HG02588 (cell line): ENCODE results near the gene MAP1LC3B2.
A peak's percentile ranks its signal among the peaks of the same experiment; 100 is the strongest.

Experiments used
- ATAC-seq: cut with Tn5 transposase; IDR thresholded peaks from one replicate; pipeline ENCODE4 v1.9.1; 2021; ENCODE audit warnings: mild to moderate bottlenecking, moderate library complexity; ENCODE audit not compliant: unreplicated experiment

The MAP1LC3B2 gene

DNA sequence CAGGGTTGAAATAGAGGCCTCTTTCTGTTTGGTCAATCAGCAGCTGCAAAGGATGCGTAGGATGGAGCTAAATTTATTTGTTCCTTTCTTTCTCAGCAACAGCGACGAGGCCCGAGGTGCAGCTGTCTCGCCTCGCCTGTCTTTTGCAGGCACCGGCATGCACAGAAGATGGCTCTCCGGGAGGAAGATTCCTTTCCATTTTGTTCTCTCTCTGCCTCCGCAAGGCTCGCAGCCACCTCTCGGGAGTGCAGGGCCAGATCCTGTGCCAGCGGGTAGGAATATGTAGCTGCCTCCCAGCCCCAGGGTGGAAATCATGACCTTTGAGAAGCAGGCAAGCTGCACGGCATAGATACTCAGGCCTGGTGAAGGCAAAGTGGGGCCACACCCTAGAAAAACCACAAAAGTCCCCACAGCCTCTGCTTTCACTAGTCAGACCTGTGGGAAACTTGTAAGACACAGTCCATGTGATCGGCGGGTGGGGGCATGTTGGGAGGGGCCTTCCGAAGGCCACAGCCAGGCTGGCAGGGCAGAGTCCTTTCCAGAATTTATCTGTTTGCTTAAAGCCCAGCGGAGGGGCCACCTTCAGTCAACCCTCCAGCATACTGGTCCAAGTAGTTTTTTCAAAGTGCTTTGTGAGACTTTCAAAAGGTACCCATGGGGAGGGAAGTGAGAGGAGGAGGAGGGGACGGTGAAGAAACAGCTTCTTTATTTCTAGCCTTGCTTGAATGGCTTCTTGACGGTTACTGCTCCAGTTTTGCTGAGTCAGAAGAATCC lies at the start of gene MAP1LC3B2:
MAP1LC3B2 (plus strand) TSS at position 220 of the 774 bp plus-strand sequence. CDS start 16,562 bp downstream, outside the sequence.
- peak; percentile 81 for ATAC-seq

DNA sequence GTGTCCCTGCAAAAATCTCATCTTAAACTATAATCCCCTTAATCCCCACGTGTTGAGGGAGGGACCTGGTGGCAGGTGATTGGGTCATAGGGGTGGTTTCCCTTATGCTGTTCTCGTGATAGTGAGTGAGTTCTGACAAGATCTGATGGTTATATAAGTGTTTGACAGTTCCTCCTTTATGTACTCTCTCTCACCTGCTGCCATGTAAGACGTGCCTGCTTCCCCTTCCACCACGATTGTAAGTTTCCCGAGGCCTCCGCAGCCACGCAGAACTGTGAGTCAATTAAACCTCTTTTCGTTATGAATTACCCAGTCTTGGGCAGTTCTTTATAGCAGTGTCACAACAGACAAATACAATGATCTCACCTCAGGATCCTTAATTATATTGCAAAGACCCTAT lies 45.2 kb upstream of the MAP1LC3B2 start:
- no peak for ATAC-seq

DNA sequence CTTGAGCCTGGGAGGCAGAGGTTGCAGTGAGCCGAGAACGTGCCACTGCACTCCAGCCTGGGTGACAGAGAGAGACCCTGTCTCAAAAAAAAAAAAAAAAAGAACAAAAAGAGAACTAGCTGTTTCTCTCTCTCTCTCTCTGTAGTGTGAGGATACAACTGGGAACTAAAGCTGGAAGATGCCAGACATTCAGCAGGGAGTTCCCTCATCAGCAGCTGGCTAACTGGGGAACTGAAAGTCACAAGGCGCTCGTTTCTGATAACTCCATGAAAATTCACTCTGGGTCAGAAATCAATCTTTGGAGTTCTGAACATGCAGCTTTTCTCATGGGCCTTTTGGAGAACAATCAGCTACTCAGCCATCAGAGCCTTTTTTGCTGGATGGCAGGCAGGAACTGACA lies 43.5 kb upstream of the MAP1LC3B2 start:
- no peak for ATAC-seq

DNA sequence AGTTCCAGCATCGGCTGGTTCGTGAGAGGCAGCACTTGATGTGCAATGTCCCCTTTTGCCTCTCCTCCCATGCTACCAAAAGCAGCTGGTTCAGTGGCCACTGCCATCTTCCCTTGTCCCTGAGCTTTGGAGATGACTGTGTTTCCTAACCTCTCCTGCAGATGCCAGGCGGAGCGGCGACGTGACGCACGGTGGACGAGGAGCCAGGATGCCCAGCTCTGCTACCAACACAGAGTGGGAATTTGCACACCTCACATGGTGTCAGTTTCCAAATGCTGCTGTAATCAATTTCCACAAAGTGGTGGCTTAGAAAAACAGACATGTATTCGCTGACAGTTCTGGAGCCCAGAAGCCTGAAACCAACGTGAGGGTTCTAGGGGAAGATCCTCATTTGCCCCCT lies 42.5 kb upstream of the MAP1LC3B2 start:
- no peak for ATAC-seq

DNA sequence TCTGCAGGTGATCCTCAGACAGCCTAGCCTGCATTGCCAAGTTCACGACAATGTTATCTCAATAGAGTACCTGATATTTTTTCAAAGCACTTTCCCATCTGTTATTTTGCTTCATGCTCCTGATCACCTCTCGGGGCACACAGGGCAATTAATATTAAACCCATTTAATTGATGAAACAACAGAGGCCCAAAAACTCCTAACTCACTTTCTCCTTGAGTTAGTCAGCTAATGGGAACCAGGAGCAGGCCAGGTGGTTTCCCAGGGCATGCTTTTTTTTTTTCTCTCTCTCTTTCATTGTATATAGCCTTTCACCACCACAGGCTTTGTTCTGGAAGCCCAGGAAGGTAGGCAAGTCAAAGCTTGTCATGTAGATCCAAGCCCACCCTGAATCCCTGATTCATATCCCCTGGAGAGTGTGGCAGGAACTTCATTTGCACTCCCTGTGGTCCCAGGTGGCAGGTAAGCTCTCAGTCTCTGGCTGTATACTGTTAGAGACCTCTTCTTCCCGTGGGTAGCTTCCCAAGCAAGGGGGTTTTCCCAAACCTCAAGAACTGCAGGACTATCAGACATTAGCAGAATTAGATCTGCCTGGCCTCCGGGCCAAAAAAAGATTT lies 41.6 kb upstream of the MAP1LC3B2 start:
- ATAC-seq: no peak

DNA sequence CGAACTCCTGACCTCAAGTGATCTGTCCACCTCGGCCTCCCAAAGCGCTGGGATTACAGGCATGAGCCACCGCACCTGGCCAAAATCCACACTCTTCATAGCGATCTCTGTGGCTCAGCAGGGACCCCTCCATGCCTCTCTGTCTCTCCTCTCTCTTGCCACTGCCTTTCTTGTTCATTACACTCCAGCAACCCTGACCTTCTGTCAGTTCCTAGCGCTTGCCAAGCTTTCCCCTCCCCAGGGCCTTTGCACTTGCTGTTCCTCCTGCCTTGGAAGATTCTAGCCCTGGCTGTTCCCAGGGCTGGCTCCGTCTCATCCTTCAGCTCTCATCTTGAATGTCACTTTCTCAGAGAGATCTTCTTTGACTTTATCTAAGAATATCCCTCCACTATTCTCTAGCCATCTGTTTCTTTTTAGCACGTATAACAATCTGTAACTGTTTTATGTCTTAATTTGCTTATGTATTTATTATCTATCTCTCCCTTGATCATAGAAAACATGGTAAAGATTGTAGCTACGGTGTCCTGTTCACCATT lies 38.9 kb upstream of the MAP1LC3B2 start:
- ATAC-seq: no peak

DNA sequence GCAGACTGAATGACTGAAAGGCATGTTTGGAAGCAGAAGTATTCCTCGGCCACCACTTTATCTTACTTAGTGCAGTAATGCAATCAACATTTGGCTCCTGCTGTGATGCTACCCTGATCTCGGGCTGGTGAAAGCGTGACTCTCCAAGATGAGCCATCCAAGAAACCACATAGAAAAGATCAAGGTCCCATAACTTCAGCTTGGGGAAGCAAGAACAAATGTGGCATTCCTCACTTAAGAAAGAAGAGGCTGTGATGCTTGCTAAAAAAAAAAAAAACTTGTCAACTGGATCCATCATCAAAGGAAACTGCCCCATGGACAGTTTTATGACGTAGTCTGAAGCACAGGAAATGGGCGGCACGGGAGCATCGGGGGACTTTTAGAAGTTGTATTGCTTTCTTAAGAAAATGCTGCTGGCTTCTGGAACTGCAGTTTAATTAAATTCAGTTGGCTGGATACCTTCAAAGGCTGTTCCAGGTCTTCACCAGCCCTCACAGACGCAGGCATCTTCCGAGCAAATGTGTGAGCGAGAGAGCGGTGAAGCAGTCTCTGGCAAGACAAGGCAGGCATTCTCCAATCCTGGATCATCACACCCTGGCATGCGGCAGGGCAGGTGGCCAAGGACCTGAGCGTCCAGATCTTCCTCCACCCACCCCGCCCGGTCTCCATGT lies 38.2 kb upstream of the MAP1LC3B2 start:
- ATAC-seq: no peak

DNA sequence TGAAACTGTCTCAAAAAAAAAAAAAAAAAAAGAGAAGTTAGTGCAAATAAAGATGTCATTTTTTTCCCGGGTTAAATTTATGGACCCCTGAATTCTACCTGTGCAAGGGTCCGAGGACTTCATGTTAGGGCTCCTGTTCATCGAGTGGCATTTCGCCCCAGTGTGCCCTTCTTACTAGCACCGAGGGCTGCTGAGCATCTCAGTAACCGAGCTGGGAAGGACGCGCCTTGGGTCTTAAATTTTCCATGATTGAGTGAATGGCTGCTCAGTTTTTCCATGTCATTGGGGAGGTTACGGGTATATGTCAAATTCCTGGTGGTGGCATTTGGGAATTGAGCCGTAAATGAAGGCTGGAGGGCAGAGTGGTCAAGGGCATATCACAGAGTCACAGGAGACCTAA lies 34.9 kb upstream of the MAP1LC3B2 start:
- no peak for ATAC-seq

DNA sequence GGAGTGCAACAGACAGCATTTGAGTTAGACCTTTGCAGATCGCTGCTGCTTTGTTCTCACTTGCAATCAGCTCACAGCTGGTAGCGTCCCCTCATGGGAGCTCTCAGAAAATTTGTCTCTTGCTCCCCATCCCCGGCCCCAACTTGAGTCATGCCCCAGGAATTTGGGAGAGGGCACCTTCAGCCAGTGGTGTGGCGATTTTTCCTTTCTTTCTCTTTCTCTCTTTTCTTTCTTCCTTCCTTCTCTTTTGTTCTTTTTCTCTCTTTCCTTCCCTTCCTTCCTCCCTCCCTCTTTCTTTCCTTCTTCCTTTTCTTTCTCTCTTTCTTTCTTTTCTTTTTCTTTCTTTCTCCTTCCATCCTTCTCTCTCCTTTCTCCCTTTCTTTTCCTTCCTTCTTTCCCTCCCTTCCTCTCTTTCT lies 34.2 kb upstream of the MAP1LC3B2 start:
- no peak for ATAC-seq

DNA sequence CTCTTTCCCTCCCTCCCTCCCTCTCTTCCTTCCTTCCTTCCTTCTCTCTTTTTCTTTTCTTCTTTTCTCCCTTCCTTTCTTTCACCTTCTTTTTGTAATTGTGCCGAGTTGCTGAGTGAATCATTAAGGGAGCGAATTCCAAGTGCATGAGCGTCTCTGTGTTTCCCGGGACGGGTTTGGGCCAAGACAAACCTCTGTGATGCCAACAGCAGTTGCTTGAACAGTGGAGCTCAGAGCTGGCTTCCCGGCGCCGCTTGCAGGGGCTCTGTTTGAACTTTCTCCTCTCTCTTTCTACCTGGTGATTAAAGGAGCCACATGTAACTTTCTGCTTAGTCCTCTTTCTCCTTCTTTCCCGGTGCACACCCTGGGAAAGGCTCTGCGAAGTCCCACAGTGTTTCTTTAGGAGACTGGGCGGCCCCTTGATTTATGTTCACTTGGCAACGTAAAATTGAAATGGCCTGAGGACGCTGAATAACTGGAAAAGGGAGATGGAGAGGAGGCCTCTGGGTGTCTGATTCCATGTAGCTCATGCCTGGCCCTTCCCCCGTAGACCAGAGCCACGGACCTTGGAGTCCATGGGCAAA lies 33.7 kb upstream of the MAP1LC3B2 start:
- ATAC-seq: no peak

DNA sequence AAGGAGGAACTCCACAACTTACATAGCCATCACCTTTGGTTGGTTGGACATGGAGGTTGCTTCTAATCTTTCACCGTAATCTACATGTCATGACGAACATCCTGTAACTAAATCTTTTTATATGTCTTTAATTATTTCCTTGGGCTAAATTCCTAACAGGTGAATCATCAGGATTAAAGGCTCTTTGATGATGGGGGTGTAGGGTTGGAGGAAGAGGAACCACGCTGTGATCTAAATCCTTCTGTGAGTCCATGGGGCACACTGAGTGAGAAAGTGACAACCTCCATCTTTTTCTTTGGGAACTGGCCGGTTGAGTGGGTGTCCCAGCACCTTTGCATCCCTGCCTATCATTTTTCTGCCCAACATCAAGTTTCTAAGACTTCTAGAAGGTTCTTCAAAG lies 31.1 kb upstream of the MAP1LC3B2 start:
- ATAC-seq: no peak

DNA sequence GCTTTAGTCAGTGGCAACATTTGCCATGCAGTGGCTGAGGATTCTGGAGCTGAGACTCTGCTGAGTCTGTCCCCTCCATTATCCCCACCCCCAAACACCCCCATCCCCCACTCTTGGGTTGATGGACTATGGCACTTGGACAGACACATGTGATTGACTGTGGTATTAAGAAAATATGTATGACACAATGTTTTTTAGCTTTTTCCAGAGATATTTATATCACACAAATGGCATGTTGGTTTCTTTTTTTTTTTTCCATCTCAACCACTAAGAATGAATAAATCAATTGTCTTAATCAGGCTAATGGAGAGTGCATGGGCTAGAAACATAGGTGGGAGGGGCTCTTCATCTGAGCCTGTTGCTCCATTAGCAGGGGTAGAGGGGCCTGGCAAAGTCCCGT lies 30.7 kb upstream of the MAP1LC3B2 start:
- ATAC-seq: no peak

DNA sequence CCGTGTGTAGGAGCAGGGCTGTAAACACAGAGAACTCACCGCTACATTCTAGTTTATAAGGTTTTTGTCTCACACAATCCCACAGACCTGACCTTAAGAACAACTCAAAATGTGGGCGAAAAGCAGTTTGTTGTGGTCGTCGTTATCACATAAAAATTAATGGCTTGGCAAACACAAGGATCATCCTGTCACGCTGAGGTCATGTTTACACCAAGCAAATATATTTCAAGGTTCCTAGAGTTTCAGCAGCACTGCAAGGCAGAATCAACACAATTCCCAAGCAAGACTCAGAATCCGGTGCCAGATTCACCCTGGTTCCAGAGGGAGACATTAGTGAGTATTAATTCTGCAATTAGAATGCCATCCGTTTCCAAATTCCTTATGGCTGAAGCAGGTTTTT lies 30.1 kb upstream of the MAP1LC3B2 start:
- ATAC-seq: no peak

DNA sequence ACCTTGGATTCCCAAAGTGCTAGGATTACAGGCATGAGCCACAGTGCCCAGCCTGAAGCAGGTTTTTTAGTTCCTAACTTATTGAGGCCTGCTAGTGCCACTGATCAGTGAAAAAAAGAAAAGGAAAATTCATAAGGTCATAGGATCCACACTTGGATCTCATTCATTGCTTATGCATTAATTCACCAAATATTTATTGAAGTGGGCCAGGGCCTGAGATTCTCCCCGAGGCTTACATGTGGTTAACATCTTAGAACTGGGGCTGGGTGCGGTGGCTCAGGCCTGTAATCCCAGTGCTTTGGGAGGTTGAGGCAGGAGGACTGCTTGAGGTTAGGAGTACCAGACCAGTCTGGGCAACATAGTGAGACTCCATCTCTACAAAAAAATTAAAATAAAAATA lies 29.5 kb upstream of the MAP1LC3B2 start:
- ATAC-seq: no peak

DNA sequence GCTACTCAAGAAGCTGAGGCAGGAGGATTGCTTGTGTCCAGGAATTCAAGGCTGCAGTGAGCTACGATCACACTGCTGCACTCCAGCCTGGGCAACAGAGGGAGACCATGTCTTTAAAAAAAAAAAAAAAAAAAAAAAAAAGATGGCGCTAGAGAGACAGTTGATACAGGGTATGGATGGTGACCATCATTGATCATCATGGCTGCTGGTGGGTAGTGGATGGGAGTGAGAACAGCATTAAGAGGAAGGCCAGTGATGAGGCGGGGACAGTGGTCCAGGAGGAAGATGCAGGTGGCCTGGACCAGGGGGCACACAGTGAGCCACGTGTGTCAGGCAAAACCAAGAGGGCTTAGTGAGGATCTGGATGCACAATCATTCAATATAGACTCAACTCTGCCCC lies 26.8 kb upstream of the MAP1LC3B2 start:
- ATAC-seq: no peak

DNA sequence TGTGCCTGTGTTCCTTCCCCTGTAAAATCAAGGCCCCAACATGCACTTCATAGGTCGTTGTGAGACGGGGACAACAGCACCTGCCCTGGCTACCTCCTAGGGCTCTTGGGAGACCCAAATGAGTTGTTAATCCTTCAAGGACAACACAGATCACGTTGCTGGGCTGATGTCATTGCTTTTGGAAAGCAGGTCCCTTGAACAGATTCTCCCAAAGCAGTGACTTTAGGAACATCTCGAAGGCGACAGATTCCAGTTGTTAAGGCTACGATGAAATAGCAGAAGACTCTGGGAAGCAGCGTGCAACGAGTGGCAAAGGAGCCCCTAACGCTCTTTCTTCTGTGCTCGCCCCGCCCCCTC lies 26.2 kb upstream of the MAP1LC3B2 start:
- ATAC-seq: no peak

DNA sequence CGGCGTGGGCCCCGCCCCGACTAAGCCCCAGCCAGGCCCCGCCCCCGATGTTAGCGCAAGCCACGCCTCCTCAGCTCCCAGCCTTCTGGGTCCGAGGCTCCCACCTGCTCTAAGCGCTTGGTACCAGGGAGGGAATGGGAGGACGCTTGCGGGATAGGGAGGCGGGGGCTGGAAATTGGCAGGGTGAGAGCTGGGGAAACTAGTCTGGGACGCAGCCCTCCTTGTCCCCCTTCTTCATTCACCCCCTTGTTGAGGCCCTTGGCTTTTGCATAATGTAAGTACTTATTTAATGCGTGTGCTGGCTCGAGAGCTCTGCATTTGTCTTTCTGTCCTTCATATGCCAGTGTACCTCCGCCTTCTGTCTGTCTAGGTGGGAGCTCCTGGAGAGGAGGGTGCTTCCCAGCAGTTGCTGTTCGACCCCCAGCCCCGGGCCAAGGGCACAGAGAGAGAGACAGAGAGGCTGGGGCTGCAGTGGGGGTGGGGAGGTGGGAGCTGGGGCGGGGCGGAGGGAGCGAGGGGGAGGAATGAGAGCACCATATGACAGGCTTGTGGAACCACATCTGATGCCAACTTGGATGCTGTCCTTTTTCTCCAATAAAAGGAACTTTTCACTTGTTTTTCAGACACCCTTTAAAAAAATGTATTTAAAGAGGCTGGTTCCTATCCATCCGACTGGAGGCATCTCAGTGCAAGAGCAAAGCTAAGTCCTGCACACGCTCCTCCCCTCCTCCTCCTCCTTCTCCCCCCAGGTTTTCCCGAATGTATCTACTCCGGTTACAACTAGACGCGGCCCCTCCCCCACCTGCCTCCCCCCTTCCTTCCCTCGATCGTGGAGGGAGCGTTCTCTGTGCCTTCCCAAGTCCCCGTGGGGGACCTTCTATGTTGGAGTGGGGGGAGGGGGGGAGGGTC lies 25.6 kb upstream of the MAP1LC3B2 start:
- ATAC-seq: no peak

DNA sequence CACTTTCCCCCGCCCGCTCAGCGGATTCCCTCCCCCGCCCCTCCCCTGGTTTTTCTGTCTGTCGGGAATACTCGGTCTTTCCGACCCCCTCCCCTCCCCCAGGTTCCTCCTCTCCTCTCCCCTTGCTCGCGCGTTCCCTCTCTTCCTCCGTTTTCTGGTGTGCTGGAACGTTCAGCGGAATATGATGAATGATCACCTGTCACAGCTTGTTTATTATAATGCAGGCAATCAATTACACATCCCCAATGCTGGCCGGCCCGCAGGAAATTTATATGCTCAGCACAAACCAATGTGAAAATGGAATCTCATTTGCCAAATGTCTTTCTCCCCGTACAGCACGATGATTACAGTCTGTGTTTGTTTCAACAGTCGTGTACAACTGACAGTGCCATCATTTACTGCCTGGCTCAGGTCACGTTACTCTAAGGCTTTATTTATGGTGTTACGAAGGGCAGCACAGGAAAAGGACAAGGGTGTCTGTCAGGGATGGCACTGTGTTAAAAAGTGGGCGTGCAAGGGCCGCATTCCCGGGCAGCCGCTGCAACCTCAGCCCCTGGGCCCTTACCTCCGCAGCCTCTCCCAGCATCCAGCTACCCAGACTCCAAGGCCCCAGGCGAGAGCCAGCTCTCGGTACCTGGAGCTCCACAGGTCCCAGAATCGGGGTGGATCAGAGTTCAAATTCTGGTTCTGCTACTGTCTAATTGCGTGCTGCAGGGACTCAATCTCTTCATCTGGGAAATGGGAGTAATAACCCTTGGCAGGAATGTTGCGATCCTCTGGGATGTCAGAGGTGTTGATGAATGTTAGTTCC lies 24.7 kb upstream of the MAP1LC3B2 start:
- ATAC-seq: no peak

DNA sequence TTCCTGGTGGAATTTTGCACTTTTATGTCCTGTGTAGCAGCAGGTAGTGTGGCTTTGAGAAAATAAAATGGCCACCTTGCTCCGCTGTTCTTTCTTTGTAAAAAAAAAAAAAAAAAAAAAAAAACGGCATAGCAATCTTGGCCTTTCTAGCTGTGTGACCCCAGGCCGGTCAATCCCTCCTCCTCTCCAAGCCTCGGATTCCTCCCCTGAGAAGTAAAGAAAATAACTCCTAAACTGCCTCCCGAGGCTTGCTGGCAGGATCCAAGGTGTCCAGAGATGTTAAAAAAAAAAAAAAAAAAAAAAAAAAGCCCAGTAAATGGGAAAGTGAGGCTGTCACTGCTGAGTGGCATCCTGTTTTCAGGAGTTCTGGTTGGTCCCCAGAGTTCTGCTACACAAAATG lies 23.9 kb upstream of the MAP1LC3B2 start:
- ATAC-seq: no peak
